Activated CD8-positive, alpha-beta T cell treated with anti-CD3 and anti-CD28 coated beads for 36 hours (primary cell): ENCODE results near the gene USP20. TPM values are rescaled to one million over a fixed set of nuclear protein-coding genes. Genes with fewer than 3 reads are reported as not detected.

Experiments
- ATAC-seq: fragments of 200-7000 bp; cut with Tn5 transposase; one replicate; pipeline ENCODE4 v1.10.0; 2021; ENCODE audit warnings: mild to moderate bottlenecking, moderate library complexity
- CTCF ChIA-PET: fragments of 350-600 bp; sonication (Branson Sonifier 250); formaldehyde crosslinking; loops from one replicate; lab custom pipeline; 2021; ENCODE audit warnings: antibody characterized with exemption; lab: Charles Lee
- POLR2A ChIA-PET: fragments of 350-600 bp; sonication (Branson Sonifier 250); formaldehyde crosslinking; loops from one replicate; lab custom pipeline; 2021; ENCODE audit warnings: antibody characterized with exemption; lab: Charles Lee
- DNase-seq: peaks from one replicate; pipeline ENCODE4 v3.0.0-alpha.2; 2020
- H3K27ac Mint-ChIP-seq: one replicate; pipeline ENCODE4 v1.8.0; 2021; ENCODE audit warnings: mild to moderate bottlenecking, mixed read lengths
- H3K27me3 Mint-ChIP-seq: one replicate; pipeline ENCODE4 v1.8.0; 2021; ENCODE audit warnings: mixed read lengths
- H3K36me3 Mint-ChIP-seq: one replicate; pipeline ENCODE4 v1.8.0; 2021; ENCODE audit warnings: low read depth, mixed read lengths
- H3K4me1 Mint-ChIP-seq: one replicate; pipeline ENCODE4 v1.8.0; 2021; ENCODE audit warnings: low read depth, mixed read lengths
- H3K4me3 Mint-ChIP-seq: one replicate; pipeline ENCODE4 v1.8.0; 2021; ENCODE audit warnings: mild to moderate bottlenecking, moderate library complexity, mixed read lengths
- H3K9me3 Mint-ChIP-seq: one replicate; pipeline ENCODE4 v1.8.0; 2021; ENCODE audit warnings: mixed read lengths
- CTCF ChIP-seq: fragments of 200-600 bp; IDR thresholded peaks from one replicate; pipeline ENCODE4 v1.8.0; 2022; ENCODE audit warnings: antibody characterized with exemption, mild to moderate bottlenecking
- intact Hi-C: fragments of 100-400 bp; cut with micrococcal nuclease; formaldehyde crosslinking; loops from one replicate; pipeline ENCODE4 v1.10.0; 2022
- total RNA-seq, 2 experiments: library from RNA; stranded (reverse); gene quantifications; one replicate each; pipeline ENCODE4 v1.2.3, GENCODE V29; 2021

Gene USP20
- total RNA-seq, 2 experiments from 2014 or later = 55.3 to 55.9 TPM

GRCh38 chr9:129874261-129875101 lies 39.2 kb downstream of the USP20 start:
- DNase-seq (no peak), ATAC-seq (no peak)
- Mint-ChIP-seq H3K9me3 (no peaks in the 10 kb centered on the region), H3K4me3 (no peak overlapping the region), H3K27me3 (no peaks in the 10 kb centered on the region), H3K36me3 (peaks cover 39% of the 10 kb centered on the region), H3K4me1 (peaks cover 35% of the 10 kb centered on the region), H3K27ac (peak overlapping the region; percentile 11)
- intact Hi-C loops = no loop called here
- TF ChIP-seq CTCF = no peak
- POLR2A ChIA-PET = interaction anchor here (1.0 kb wide), 1 partner anchor 10 kb away, joined by 4 read pairs; no protein-coding TSS in a partner anchor
- CTCF ChIA-PET = interaction anchor here (1.1 kb wide), 1 partner anchor 232 kb away, joined by 5 read pairs; no protein-coding TSS in a partner anchor

- H3K4me3 Mint-ChIP-seq = no peak overlapping the region
- ATAC-seq (no peak), DNase-seq (no peak)
- no peak overlapping the region for H3K27ac Mint-ChIP-seq
- ChIA-PET POLR2A (interaction anchor here (1.0 kb wide), 2 partner anchors 10 to 40 kb away, joined by 3 to 4 read pairs; partner anchors contain the start of genes C9orf78 and USP20), CTCF (interaction anchor here (1.4 kb wide), 1 partner anchor 8 kb away, joined by 3 read pairs; no protein-coding TSS in a partner anchor)
- peak; percentile 32 for TF ChIP-seq CTCF
- H3K4me1 Mint-ChIP-seq = peaks cover 28% of the 10 kb centered on the region
- H3K9me3 Mint-ChIP-seq = no peaks in the 10 kb centered on the region
- intact Hi-C loops = no loop called here
- no peaks in the 10 kb centered on the region for H3K27me3 Mint-ChIP-seq
- peaks cover 34% of the 10 kb centered on the region for H3K36me3 Mint-ChIP-seq
Measured at GRCh38 chr9:129875181-129875611, 39.9 kb downstream of the USP20 start.

GRCh38 chr9:129875687-129876395 lies 40.6 kb downstream of the USP20 start:
- peaks cover 34% of the 10 kb centered on the region for H3K36me3 Mint-ChIP-seq
- H3K27ac Mint-ChIP-seq = no peak overlapping the region
- no peak overlapping the region for H3K4me3 Mint-ChIP-seq
- no peaks in the 10 kb centered on the region for H3K27me3 Mint-ChIP-seq
- intact Hi-C loops = no loop called here
- H3K4me1 Mint-ChIP-seq = peaks cover 22% of the 10 kb centered on the region
- H3K9me3 Mint-ChIP-seq = no peaks in the 10 kb centered on the region
- no peak for DNase-seq
- POLR2A ChIA-PET = interaction anchor here (1.0 to 4.4 kb wide), 2 partner anchors 7 to 41 kb away, joined by 3 to 31 read pairs; partner anchors contain the start of genes C9orf78 and USP20
- CTCF ChIA-PET = interaction anchor here (1.1 to 1.4 kb wide), 2 partner anchors 8 to 11 kb away, joined by 3 read pairs; no protein-coding TSS in a partner anchor
- TF ChIP-seq CTCF = no peak
- ATAC-seq = no peak

- Mint-ChIP-seq H3K9me3 (no peaks in the 10 kb centered on the region), H3K27me3 (no peaks in the 10 kb centered on the region), H3K4me3 (no peak overlapping the region), H3K4me1 (peaks cover 15% of the 10 kb centered on the region), H3K27ac (peak overlapping the region; percentile 49), H3K36me3 (peaks cover 28% of the 10 kb centered on the region)
- no peak for TF ChIP-seq CTCF
- CTCF ChIA-PET = interaction anchor here (1.1 to 1.4 kb wide), 2 partner anchors 9 to 12 kb away, joined by 3 read pairs; no protein-coding TSS in a partner anchor
- DNase-seq (no peak), ATAC-seq (no peak)
- intact Hi-C loops = no loop called here
- POLR2A ChIA-PET = interaction anchor here (4.4 kb wide), 1 partner anchor 8 kb away, joined by 31 read pairs; no protein-coding TSS in a partner anchor
Measured at GRCh38 chr9:129876815-129877214, 41.6 kb downstream of the USP20 start.
